SK-N-SH treated with all-trans-retinoic acid at 6 μM for 48 hours (cell line): ENCODE data around the gene SYNGAP1.
"Not testable (repeated sequence)": the region's sequence is repeated elsewhere in the genome, so short reads cannot be mapped to it uniquely, and the experiment has no call there.

ENCODE experiments used
- ATAC-seq: fragments of 200-7000 bp; cut with Tn5 transposase; 3 replicates; pipeline ENCODE4 v1.9.1; 2020; ENCODE audit warnings: mild to moderate bottlenecking, moderate library complexity
- ARNTL ChIP-seq: fragments of 450-650 bp; formaldehyde crosslinking; IDR thresholded peaks from 2 replicates; pipeline ENCODE4 v1.5.0; 2020; ENCODE audit warnings: low read depth, mild to moderate bottlenecking, moderate library complexity, borderline replicate concordance
- CSDC2 ChIP-seq: fragments of 250-450 bp; sonication (Bioruptor Pico); IDR thresholded peaks from 2 replicates; pipeline ENCODE4 v1.5.0; 2020; ENCODE audit warnings: mild to moderate bottlenecking, moderate library complexity
- ESRRG ChIP-seq: fragments of 250-450 bp; sonication (Bioruptor Pico); IDR thresholded peaks from 2 replicates; pipeline ENCODE4 v1.6.1; 2021; ENCODE audit warnings: mild to moderate bottlenecking
- GLIS3 ChIP-seq: fragments of 250-450 bp; sonication (Bioruptor Pico); IDR thresholded peaks from 2 replicates; pipeline ENCODE4 v1.5.0; 2020; ENCODE audit warnings: mild to moderate bottlenecking, moderate library complexity
- ISL1 ChIP-seq: fragments of 250-450 bp; sonication (Bioruptor Pico); IDR thresholded peaks from 2 replicates; pipeline ENCODE4 v2.1.2; 2022; ENCODE audit warnings: mild to moderate bottlenecking, moderate library complexity
- OSR1 ChIP-seq: fragments of 250-450 bp; sonication (Bioruptor Pico); IDR thresholded peaks from 2 replicates; pipeline ENCODE4 v1.8.0; 2022; ENCODE audit warnings: moderate library complexity, mild to moderate bottlenecking, inconsistent platforms
- PPARA ChIP-seq: fragments of 250-450 bp; sonication (Bioruptor Pico); IDR thresholded peaks from 2 replicates; pipeline ENCODE4 v1.5.0; 2020; ENCODE audit warnings: mild to moderate bottlenecking, borderline replicate concordance
- RARB ChIP-seq: fragments of 250-450 bp; sonication (Bioruptor Pico); IDR thresholded peaks from 2 replicates; pipeline ENCODE4 v1.8.0; 2021; ENCODE audit warnings: mild to moderate bottlenecking, moderate library complexity
- TCF4 ChIP-seq: fragments of 250-450 bp; sonication (Bioruptor Pico); IDR thresholded peaks from 2 replicates; pipeline ENCODE4 v1.8.0; 2021; ENCODE audit warnings: mild to moderate bottlenecking, moderate library complexity, borderline replicate concordance
- TOX ChIP-seq: fragments of 250-450 bp; sonication (Bioruptor Pico); IDR thresholded peaks from 2 replicates; pipeline ENCODE4 v1.8.0; 2021; ENCODE audit warnings: mild to moderate bottlenecking, moderate library complexity, borderline replicate concordance
- ZC3H10 ChIP-seq: fragments of 250-450 bp; sonication (Bioruptor Pico); IDR thresholded peaks from 2 replicates; pipeline ENCODE4 v1.5.1; 2021; ENCODE audit warnings: mild to moderate bottlenecking, moderate library complexity
- ZFP3 ChIP-seq: fragments of 250-450 bp; sonication (Bioruptor Pico); IDR thresholded peaks from 2 replicates; pipeline ENCODE4 v1.5.0; 2020; ENCODE audit warnings: mild to moderate bottlenecking, moderate library complexity
- ZFP30 ChIP-seq: fragments of 450-650 bp; formaldehyde crosslinking; IDR thresholded peaks from 2 replicates; pipeline ENCODE4 v1.5.0; 2022; ENCODE audit warnings: mild to moderate bottlenecking, moderate library complexity
- ZNF565 ChIP-seq: fragments of 450-650 bp; formaldehyde crosslinking; conservative IDR thresholded peaks from 2 replicates; pipeline ENCODE4 v1.5.0; 2020; ENCODE audit warnings: low read depth, mild to moderate bottlenecking, moderate library complexity
- ZNF8 ChIP-seq: fragments of 450-650 bp; formaldehyde crosslinking; IDR thresholded peaks from 2 replicates; pipeline ENCODE4 v1.5.0; 2020; ENCODE audit warnings: mild to moderate bottlenecking, moderate library complexity
- TF ChIP-seq, protein P1 (sequence below): fragments of 250-450 bp; sonication (Bioruptor Pico); IDR thresholded peaks from 2 replicates; pipeline ENCODE4 v1.5.1; 2020; ENCODE audit warnings: low read depth, mild to moderate bottlenecking, moderate library complexity
- TF ChIP-seq, protein P2 (sequence below): fragments of 250-450 bp; sonication (Bioruptor Pico); IDR thresholded peaks from 2 replicates; pipeline ENCODE4 v1.8.0; 2020; ENCODE audit warnings: mild to moderate bottlenecking, moderate library complexity, borderline replicate concordance
- TF ChIP-seq, protein P3 (sequence below): fragments of 250-450 bp; sonication (Bioruptor Pico); IDR thresholded peaks from 2 replicates; pipeline ENCODE4 v1.5.1; 2021; ENCODE audit warnings: mild to moderate bottlenecking, moderate library complexity
- TF ChIP-seq, protein P4 (sequence below): fragments of 250-450 bp; sonication (Bioruptor Pico); IDR thresholded peaks from 2 replicates; pipeline ENCODE4 v1.8.0; 2021; ENCODE audit warnings: low read depth, mild to moderate bottlenecking, moderate library complexity, borderline replicate concordance
- TF ChIP-seq, protein P5 (sequence below): fragments of 250-450 bp; sonication (Bioruptor Pico); IDR thresholded peaks from 2 replicates; pipeline ENCODE4 v1.5.0; 2020; ENCODE audit warnings: mild to moderate bottlenecking, moderate library complexity

Gene SYNGAP1

DNA sequence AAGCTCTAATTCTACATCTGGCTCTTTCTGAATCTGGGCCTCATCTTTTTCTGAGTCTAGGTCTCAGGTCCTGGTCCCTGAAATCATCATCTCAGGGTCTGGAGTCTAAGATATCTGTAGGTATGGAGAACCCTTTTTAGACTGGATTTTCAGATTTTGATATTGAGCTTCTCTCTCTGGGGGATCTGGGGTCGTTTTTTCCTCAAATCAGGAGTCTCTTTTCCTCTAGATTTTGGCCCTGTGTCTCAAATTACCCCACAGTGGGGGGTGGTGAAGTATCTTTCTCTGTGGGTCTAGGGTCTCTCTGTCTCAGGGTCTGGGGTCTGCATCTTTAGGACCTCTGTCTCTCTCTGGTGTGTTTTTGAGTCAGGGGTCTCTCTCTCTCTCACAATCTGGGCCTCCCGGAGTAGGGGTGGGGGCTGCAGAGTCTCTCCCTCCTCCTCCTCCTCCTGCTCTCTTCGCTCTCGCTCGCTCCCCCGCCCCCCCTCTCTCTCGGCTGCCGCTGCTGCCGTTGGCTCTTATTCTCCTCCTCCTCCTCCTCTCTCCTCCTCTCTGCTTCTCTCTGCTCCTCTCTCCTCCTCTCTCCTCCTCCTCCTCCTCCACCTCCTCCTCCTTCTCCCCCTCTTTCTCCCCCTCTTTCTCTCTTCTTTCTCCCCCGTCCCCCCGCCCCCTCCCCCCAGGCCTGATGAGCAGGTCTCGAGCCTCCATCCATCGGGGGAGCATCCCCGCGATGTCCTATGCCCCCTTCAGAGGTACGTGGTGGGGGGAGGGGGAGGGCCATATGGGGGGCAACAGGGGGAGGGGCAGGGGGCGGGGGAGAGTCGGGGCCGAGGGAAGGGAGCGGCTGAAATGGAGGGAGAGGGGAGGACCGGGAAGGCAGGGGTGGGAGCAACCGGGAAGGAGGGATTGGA, at the start of gene SYNGAP1:
TSS of gene SYNGAP1 (plus strand) at position 486 of the 911 bp plus-strand sequence. CDS start at position 686, 200 bp downstream.
- TF ChIP-seq, protein P1, sequence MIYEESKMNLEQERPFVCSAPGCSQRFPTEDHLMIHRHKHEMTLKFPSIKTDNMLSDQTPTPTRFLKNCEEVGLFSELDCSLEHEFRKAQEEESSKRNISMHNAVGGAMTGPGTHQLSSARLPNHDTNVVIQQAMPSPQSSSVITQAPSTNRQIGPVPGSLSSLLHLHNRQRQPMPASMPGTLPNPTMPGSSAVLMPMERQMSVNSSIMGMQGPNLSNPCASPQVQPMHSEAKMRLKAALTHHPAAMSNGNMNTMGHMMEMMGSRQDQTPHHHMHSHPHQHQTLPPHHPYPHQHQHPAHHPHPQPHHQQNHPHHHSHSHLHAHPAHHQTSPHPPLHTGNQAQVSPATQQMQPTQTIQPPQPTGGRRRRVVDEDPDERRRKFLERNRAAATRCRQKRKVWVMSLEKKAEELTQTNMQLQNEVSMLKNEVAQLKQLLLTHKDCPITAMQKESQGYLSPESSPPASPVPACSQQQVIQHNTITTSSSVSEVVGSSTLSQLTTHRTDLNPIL (CRISPR knock-in tag): no peak
- no peak for TF ChIP-seq ARNTL (CRISPR knock-in tag)
- TF ChIP-seq, protein P2, sequence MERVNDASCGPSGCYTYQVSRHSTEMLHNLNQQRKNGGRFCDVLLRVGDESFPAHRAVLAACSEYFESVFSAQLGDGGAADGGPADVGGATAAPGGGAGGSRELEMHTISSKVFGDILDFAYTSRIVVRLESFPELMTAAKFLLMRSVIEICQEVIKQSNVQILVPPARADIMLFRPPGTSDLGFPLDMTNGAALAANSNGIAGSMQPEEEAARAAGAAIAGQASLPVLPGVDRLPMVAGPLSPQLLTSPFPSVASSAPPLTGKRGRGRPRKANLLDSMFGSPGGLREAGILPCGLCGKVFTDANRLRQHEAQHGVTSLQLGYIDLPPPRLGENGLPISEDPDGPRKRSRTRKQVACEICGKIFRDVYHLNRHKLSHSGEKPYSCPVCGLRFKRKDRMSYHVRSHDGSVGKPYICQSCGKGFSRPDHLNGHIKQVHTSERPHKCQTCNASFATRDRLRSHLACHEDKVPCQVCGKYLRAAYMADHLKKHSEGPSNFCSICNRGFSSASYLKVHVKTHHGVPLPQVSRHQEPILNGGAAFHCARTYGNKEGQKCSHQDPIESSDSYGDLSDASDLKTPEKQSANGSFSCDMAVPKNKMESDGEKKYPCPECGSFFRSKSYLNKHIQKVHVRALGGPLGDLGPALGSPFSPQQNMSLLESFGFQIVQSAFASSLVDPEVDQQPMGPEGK (CRISPR knock-in tag): no peak
- TF ChIP-seq ZNF8 (CRISPR knock-in tag): no peak
- no peak for TF ChIP-seq ZFP3 (CRISPR knock-in tag)
- TF ChIP-seq TOX (CRISPR knock-in tag): no peak
- TF ChIP-seq OSR1: no peak
- TF ChIP-seq, protein P3, sequence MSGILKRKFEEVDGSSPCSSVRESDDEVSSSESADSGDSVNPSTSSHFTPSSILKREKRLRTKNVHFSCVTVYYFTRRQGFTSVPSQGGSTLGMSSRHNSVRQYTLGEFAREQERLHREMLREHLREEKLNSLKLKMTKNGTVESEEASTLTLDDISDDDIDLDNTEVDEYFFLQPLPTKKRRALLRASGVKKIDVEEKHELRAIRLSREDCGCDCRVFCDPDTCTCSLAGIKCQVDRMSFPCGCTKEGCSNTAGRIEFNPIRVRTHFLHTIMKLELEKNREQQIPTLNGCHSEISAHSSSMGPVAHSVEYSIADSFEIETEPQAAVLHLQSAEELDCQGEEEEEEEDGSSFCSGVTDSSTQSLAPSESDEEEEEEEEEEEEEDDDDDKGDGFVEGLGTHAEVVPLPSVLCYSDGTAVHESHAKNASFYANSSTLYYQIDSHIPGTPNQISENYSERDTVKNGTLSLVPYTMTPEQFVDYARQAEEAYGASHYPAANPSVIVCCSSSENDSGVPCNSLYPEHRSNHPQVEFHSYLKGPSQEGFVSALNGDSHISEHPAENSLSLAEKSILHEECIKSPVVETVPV (CRISPR knock-in tag): no peak
- TF ChIP-seq, protein P4, sequence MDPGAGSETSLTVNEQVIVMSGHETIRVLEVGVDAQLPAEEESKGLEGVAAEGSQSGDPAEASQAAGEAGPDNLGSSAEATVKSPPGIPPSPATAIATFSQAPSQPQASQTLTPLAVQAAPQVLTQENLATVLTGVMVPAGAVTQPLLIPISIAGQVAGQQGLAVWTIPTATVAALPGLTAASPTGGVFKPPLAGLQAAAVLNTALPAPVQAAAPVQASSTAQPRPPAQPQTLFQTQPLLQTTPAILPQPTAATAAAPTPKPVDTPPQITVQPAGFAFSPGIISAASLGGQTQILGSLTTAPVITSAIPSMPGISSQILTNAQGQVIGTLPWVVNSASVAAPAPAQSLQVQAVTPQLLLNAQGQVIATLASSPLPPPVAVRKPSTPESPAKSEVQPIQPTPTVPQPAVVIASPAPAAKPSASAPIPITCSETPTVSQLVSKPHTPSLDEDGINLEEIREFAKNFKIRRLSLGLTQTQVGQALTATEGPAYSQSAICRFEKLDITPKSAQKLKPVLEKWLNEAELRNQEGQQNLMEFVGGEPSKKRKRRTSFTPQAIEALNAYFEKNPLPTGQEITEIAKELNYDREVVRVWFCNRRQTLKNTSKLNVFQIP: no peak
- TF ChIP-seq GLIS3 (CRISPR knock-in tag): no peak
- ATAC-seq: no peak

DNA sequence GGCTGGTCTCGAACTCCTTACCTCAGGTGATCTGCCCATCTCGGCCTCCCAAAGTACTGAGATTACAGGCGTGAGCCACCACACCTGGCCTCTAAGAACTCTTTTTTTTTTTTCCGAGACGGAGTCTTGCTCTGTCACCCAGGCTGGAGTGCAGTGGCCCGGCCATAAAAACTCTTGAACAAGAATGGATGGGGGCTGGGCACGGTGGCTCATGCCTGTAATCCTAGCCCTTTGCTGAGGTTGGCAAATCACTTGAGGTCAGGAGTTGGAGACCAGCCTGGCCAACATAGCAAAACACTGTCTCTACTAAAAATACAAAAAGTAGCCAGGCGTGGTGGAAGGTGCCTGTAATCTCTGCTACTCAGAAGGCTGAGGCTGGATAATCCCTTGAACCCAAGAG, 48.0 kb upstream of the SYNGAP1 start:
- not testable (repeated sequence) for ATAC-seq

DNA sequence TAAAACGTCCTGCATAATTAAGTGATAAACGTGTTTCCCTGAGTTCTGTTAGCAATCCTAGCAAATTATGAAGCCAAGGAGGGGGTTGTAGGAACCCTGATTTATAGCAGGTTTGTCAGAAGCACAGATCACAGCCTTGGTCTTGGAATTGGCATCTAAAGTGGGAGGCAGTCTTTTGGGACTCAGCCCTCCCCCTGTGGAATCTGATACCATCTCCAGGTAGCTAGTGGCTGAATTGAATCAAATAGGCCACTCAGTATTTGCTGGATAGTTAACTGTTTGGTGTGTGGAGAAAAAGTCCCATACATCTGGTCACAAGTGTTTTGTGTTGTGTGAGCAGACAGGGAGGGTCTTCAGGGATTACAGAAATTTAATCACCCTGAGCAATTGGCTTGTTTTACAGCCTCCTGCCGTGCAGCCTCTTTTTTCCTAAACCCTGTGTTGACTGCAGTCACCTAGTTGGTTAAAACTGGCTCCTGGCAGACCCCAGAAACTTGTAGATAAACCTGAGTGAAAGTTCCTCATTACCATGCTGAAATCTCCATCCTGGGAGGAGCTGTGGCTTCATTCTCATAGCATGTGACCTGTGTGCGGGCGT, 47.2 kb upstream of the SYNGAP1 start:
- TF ChIP-seq CSDC2 (CRISPR knock-in tag) (no peak), ZFP30 (CRISPR knock-in tag) (no peak), PPARA (CRISPR knock-in tag) (no peak), ZC3H10 (no peak), ZFP3 (CRISPR knock-in tag) (no peak), ARNTL (CRISPR knock-in tag) (no peak), RARB (CRISPR knock-in tag) (no peak), OSR1 (no peak), ZNF565 (CRISPR knock-in tag) (no peak), ESRRG (CRISPR knock-in tag) (no peak), TCF4 (CRISPR knock-in tag) (no peak), ISL1 (no peak)
- TF ChIP-seq, protein P3 (CRISPR knock-in tag): no peak
- TF ChIP-seq, protein P5, sequence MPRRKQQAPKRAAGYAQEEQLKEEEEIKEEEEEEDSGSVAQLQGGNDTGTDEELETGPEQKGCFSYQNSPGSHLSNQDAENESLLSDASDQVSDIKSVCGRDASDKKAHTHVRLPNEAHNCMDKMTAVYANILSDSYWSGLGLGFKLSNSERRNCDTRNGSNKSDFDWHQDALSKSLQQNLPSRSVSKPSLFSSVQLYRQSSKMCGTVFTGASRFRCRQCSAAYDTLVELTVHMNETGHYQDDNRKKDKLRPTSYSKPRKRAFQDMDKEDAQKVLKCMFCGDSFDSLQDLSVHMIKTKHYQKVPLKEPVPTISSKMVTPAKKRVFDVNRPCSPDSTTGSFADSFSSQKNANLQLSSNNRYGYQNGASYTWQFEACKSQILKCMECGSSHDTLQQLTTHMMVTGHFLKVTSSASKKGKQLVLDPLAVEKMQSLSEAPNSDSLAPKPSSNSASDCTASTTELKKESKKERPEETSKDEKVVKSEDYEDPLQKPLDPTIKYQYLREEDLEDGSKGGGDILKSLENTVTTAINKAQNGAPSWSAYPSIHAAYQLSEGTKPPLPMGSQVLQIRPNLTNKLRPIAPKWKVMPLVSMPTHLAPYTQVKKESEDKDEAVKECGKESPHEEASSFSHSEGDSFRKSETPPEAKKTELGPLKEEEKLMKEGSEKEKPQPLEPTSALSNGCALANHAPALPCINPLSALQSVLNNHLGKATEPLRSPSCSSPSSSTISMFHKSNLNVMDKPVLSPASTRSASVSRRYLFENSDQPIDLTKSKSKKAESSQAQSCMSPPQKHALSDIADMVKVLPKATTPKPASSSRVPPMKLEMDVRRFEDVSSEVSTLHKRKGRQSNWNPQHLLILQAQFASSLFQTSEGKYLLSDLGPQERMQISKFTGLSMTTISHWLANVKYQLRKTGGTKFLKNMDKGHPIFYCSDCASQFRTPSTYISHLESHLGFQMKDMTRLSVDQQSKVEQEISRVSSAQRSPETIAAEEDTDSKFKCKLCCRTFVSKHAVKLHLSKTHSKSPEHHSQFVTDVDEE (CRISPR knock-in tag): no peak
- TF ChIP-seq, protein P4: no peak
- ATAC-seq: no peak
